Loucy (cell line): Measurements from ENCODE around the gene LRRC31.

Experiments used
- EZH2phosphoT487 ChIP-seq: fragments of 200-600 bp; IDR thresholded peaks from 2 replicates; pipeline ENCODE4 v1.6.1; 2018; ENCODE audit warnings: antibody characterized with exemption, mild to moderate bottlenecking, moderate library complexity, borderline replicate concordance
- TF ChIP-seq, protein P1 (sequence below): fragments of 200-600 bp; sonication (generic); conservative IDR thresholded peaks from 2 replicates; pipeline ENCODE4 v1.5.1; 2014; ENCODE audit warnings: mild to moderate bottlenecking, antibody characterized with exemption, low read length

DNA sequence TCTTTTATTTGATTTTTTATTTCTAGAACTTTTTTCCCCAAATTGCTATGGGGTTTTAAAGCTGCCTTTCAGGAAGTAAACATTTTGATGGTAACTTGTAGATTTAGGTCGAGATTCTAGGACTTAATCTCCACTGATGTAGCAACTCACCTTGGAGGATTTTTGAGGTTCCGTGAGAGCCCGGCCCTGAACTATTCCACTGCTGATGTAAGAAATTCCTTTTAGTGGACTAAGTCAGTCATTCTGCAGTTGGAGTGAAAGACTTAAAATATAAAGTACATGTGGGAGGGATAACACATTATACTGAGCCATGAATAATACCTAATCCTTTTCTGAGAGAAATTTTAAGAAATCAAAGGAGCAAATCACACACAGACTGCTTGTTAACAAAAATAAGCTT, 44.4 kb downstream of the LRRC31 start:
- TF ChIP-seq, protein P1, sequence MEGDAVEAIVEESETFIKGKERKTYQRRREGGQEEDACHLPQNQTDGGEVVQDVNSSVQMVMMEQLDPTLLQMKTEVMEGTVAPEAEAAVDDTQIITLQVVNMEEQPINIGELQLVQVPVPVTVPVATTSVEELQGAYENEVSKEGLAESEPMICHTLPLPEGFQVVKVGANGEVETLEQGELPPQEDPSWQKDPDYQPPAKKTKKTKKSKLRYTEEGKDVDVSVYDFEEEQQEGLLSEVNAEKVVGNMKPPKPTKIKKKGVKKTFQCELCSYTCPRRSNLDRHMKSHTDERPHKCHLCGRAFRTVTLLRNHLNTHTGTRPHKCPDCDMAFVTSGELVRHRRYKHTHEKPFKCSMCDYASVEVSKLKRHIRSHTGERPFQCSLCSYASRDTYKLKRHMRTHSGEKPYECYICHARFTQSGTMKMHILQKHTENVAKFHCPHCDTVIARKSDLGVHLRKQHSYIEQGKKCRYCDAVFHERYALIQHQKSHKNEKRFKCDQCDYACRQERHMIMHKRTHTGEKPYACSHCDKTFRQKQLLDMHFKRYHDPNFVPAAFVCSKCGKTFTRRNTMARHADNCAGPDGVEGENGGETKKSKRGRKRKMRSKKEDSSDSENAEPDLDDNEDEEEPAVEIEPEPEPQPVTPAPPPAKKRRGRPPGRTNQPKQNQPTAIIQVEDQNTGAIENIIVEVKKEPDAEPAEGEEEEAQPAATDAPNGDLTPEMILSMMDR: no peak
- no peak for TF ChIP-seq EZH2phosphoT487
